Activated CD4-positive, alpha-beta T cell treated with anti-CD3 and anti-CD28 coated beads, Interleukin-2, amount 50 U/mL, for 1 hour (primary cell): ENCODE measurements around the gene ZNF473.

Experiments
- DNase-seq: peaks from one replicate; pipeline ENCODE4 v3.0.0-alpha.2; 2020

Gene ZNF473

DNA sequence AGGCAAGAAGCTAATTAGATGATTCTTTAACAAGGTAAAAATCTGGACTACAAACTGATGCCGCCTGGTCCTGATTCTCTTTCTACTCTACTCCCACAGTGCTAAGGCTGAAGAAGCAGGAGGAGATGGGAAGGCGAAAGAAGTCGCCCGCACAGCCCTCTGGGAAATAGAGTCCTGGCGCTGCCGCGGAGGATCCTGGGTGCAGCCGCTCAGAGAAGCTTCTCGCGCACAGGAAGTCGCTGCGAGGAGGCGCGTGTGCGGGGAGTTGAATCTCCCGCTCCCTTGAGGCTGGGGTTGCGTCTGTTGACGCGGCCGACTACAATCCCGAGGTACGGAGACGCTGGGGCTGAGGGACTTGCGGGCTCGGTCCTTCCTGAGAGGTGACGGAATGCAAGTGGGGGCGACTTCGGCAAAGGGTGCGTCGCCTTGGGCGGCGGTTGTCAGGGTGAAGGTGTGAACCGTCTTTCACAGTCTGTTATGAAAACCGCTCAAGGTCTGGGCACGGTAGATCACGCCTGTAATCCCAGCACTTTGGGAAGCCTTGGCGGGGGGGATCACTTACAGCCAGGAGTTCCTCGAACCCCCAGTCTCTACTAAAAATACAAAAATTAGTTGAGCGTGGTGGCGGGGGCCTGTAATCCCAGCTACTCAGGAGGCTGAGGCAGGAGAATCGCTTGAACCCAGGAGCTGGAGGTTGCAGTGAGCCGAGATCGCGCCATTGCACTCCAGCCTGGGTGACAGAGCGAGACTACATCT lies at the start of gene ZNF473:
Gene ZNF473, plus strand, starts transcription at position 212 of the 756 bp plus-strand sequence. CDS start 5,078 bp downstream, outside the sequence.
- peak; percentile 88 for DNase-seq

DNA sequence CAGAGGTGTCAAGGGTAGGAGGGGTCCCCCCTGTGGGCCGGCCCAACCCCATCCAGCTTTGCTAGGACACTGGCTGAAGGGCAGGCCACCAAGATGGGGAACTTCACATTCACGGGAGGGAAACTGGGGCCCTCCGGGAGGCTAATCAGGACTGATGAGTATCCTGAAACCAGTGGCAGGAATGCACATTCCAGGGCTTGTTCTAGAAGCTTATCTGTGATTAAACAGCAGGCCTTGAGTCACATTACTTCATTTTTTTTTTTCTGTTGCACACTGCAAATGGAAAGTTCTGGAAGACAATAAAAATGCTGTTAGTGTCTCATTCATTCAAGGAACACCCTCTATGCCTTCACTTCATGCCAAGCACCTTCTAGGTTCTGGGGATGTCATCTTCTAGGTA lies 49.3 kb upstream of the ZNF473 start:
- DNase-seq = no peak

DNA sequence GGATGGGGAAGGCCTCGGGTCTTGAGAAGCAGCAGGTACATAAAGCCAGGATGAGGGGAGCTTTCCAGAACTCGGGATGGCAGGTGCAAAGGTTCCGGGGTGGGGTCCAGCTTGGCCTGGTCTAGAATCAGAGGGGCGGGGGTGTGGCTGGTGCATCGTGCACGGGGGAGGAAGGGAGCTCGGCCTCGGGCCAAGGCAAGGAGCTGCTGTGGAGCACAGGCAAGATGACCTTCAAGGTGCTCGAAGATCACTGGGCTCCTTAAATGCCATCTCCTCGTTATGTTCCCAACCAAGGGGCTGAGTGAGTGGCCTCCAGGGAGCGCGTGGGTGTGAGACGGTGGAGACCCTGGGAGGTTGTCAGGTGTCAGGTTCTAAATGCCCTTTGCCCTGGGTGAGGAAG lies 48.7 kb upstream of the ZNF473 start:
- no peak for DNase-seq

DNA sequence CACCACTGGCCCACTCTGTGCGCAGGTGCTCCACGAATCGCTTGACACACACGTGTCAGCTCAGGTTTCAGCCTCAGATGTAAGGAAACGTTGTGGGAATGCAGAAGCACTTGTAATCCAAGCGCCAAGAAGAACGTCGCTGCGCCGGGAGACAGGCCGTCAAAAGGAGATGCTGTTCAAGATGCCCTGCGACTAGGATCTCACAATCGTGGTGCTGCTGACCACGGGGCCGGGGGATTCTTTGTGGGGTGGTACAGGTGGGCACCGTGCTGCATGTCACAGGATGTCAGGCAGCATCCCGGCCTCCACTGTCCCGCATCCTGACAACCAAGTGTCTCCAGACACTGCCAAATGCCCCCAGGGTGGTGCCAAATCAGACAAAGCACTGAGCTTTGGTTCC lies 47.9 kb upstream of the ZNF473 start:
- no peak for DNase-seq

DNA sequence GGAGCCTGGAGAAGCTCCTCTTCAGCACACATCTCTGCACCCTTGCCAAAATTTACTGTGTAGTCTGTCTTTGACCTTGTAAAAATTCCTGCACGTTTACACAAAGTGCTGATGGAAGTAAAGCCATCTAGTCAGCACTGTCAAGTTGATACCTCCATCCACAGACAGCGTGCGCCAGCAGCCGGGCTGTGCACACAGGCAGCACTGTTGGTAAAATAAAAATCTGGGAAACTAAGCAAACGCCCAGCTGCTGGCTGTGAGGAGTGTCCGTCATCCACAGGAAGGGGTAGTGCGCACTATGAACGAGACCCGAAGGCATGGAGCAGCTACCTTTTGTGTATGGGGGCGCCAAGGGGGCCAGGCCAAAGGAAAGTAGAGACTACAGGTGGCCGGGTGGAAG lies 47.5 kb upstream of the ZNF473 start:
- DNase-seq = no peak

DNA sequence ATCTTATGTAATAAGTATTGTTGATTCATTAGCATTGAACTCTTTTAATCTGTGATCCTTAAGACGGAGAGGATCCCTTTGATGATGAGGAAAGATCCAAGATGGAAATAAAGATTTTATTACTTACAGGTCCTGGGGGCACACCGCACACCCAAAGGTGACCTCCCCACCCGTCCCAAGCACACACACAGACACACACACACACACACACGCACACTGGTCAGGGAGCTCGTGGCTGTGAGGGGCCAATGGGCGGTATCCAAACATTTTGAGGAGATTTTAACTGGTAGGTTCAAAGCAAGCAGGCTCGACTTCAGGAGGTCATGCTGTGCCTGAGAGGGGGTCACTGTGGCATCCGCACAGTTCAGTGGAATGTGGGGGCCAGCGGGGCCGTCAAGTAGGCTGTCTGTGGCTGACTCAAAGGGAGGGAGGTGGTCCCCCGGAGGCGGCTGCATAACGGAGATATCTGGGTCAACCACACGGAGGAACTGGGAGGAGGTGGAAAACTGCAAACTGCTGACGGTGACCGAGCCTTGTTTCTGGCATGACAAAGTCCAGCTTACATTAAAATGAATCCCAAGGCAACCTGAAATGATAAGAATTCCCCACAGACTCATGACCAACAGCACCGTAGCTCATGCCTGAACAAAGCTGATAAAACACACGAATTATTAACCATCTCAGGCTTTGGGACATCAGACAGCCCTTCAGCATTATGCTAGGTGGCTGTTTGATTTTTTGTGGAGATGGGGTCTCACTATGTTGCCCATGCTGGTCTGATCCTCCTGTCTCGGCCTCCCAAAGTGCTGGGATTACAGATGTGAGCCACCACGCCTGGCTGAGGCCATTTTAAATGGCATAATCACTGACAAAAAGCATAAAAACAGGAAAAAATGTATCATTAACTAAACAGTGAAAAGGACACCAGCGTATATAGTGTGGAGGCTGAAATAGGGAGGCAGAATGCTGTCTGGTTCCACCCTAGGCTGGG lies 43.9 kb upstream of the ZNF473 start:
- DNase-seq = no peak

DNA sequence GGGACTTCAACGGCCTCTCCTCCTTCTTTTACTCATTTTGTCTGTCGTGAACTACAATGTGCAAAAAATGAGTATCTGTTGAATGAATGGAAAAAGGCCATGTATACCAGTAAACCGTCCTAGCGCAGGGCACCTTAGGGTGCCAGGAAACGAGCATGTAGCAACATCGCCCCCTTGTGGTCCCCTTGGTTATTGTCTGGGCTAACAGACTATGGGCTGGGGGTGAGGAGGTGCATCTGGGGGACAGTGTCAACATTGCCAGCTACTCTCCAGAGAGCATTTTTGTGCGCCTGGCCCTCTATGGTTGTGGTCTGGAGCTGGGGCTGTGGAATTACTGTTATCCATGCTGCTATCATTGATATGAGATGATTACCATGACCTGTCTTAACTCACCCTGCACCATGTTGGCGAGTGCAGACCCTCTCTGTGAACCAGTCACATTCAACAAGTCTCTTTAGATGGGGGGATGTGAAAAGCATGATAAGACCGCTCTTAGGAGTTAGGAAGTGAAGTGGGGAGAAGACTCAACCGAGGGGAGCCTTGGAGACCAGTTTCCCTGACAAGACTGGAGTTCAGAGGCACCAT lies 42.1 kb upstream of the ZNF473 start:
- peak; percentile 80 for DNase-seq

DNA sequence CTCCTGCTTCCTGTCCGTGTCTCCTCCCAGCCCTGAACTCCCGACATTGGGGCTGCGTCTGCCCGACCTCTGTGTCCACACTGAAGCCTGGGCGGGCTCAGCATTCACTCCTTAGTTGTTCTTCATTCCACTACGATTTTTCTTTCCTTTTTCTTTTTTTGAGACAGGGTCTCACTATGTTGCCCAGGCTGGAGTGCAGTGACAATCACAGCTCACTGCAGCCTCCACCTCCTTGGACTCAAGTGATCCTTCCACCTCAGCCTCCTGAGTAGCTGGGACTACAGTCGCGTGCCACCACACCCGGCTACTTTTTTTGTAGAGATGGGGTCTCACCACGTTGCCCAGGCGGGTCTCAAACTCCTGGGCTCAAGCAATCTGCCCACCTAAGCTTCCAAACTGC lies 41.3 kb upstream of the ZNF473 start:
- no peak for DNase-seq

DNA sequence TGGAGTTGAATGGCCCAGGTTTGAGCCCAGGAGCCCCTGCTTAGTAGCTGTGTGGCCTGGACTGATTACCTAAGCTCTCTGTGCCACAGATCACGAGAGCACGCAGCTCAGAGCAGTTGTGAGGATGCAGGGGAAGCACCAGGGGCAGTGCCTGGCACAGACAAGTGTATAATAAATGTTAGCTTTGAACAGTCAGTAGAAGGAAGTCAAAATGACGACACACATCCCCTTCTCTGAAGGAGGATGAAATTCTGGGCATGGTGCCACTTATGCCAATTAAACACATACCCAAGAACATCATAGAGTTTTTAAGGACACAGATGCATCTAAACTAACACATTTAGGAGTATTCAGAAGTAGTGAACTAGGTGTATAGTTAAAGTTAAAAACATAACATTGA lies 39.9 kb upstream of the ZNF473 start:
- no peak for DNase-seq

DNA sequence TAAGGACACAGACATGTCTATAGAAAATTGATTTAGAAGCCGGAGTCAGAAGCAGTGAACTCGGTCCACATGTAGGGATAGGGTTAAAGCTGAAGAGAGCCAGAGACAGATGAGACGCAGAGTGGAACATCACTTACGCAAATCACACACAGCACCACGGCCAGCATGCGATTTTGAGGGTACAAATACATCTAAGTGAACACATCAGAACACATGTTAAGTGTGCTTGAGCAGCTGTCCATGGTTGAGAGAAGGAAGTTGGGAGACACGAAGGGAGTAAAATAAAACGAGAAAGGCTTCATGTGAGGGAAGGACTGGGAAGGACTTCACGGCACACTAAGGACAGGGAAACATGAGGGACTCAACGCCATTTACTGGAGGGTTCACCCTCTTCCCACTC lies 39.5 kb upstream of the ZNF473 start:
- no peak for DNase-seq

DNA sequence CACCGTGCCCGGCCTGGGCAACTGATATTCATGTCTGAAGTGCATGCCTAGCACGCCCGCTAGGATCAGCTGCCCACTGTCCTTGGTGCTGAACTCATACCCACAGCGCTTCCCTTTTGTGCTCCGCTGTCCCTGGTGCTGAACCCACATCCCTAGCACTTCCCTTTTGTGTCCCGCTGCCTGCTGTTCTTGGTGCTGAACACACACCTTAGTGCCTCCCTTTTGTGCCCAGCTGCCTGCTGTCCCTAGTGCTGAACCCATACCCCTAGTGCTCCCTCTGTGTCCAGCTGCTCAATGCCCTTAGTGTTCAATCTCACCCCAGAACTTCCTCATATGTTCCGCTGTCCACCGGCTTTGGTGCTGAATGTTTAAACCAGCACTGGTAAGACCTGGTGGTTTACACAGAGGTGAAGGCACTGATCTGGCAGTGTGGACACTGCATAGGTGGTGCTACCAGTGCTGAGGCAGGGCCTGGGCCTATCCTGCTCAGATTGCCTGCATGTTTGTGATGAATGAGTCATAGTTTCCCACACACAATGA lies 38.6 kb upstream of the ZNF473 start:
- peak; percentile 80 for DNase-seq

DNA sequence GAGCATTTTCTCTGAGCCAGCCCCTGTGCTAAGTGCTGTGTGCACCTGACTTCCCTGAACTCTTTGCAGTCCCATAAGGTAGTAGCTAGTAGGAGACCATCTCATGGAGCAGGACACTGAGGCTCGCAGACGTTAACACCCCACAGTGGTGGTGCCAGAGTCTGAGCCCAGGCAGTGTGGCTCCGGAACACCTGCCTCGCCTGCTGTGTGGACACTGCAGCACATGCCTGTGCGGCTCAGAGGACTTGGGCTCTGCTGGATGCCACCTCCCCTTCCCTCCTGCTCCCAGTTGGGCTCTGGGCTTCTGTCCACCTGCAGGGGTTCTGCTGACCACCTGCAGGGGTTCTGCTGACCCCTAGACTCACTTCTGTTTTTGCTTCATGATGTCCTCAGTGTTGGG lies 37.8 kb upstream of the ZNF473 start:
- no peak for DNase-seq

DNA sequence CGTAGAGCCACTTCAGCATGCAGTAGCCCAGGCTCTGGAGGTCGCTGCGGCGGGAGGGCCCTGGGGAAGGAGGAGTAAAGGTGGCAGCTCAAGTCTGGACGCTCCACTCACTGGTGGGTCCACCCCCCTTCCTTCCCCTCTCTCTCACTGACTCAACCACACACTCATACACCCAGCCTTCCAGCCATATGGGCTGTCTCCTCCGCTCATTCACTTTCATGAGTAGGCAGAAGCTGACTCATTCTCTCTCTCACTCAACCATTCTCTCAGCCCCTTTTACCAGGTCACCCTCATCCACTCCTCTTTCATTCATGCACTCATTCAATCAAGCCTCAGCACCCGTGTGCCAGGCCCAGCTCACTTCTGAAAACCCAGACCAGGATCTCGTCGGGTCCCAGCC lies 37.4 kb upstream of the ZNF473 start:
- DNase-seq = no peak

DNA sequence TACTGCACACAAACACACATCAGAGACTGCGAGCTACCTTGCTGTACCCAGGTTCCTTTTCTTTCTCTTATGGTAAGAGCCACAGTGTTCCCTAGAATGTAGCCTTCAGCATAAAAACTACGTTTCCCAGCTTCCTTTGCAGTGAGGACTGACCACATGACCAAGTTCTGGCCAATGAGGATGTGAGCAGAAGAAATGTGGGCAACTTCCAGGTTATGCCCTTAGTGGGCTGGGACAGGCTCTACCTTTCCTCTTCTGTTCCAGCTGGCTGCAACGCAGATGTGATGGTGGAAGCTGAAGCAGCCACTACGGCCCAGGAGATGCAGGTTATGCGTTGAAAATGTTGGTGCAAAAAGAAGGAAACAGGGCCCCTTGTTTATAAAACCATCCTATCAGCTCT lies 28.1 kb upstream of the ZNF473 start:
- no peak for DNase-seq

DNA sequence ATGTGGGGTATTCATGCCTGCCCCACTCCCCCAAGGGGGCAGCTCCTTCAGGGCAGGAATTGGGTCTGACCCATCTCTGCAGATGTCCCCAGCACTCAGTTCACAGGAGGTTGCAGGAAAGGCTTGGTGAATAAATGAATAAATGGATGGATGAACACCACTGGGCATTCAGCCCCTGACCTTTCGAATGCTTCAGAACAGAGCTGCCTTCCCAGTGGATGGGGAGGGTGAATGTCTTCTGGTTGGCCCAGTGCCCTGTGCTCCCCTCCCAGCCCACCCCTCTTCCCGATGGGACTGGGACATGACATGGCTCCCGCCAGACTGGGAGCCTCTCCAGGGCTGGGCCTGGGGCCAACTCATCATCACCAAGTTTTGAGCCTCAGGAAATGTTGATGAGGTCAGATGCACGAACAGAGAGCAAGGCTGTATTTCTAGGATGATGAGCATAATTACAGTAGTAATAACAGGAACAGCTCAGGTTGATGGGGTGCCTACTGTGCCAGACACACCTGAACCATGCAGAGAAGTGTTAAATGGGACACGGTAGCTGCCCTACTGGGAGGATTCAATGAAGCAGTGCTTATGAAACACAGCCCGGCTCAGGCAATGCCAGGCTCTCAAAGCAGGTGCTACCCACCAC lies 26.3 kb upstream of the ZNF473 start:
- DNase-seq = no peak

DNA sequence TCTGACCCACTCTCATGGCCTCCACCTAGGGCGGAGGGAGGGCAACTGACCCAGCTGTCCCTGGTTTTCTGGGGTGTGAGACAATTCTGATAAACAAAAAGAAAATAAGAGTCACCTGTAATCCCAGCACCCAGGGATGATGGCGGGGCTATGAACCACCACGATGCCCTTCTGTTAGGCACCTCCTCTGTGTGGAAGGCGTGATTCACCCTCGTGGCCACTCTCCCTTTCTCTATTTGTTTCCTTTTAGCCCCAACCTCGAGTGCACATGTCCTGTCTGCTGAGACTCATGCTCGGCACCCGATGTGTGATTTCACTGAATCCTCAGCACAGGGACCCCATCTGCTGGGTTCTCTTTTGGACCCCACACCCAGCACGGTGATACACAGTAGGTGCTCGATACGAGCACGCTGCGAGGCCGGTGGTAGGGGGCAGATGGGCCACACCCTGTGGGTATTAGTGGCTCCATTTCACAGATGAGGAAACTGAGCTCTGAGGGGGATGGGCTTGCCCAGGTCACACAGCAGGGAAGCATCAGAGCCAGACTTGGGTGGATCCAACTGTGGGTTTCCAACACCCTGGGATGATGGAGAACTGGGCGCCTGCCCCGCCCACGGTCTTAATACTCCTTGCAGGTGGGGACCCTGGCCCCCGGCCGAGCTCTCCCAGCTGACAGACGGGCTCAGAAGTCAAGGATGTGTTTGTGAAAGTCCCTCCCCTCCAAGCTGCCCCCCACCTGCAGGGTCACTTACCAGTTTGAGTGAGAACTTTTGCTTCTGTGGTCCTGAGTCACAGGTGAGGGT lies 25.6 kb upstream of the ZNF473 start:
- no peak for DNase-seq

DNA sequence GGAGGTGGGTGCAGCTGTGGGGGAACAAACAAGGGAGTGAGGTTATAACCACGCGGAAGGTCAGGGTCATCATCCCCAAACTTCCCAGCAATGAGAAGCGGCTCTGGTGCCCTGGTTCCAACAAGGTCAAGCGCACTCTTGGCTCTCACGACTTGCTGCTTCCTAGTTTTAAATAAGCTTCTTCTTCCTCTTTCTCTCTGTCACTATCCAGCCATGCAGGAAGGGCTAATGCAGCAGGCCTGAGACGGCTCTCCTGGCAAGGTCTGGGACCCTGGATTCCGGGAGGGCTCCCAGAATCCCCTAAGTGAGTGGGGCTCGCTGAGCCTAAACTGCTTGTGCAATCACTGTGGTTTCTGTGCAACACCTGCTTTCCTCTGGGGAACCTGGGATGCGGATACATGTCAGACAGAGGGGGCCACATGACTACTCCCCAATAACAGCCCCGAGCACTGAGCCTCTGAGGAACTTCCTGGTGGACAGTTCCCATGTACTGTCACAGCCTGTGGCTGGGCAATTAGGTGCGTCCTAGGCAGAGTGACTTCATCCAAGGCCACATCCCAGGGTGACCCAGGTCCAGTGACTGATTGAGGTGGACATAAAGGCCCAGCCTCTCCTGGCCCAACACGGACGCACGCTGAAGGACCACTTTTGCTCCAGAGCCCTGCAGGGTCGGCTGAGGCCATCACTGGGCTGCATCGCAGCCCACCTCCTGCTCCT lies 24.8 kb upstream of the ZNF473 start:
- DNase-seq = no peak

DNA sequence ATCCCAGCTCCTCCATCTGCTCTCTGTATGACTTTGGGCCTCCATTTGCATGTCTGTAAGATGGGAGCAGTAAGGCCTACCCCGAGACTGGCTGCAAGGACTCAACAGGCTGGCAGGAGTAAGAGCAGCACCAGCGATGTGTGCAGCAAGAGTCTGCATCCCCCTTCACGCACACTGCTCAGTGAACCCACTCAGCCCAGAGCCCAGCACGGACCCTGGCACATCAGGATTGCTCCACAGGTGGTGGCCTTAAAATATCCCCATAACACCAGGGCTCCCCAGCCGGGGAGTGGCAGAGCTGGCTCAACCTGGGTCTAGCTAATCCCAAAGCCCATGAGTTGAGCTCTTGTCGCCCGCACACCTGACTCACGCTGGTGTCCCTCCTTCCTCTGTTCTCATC lies 24.0 kb upstream of the ZNF473 start:
- DNase-seq = no peak

DNA sequence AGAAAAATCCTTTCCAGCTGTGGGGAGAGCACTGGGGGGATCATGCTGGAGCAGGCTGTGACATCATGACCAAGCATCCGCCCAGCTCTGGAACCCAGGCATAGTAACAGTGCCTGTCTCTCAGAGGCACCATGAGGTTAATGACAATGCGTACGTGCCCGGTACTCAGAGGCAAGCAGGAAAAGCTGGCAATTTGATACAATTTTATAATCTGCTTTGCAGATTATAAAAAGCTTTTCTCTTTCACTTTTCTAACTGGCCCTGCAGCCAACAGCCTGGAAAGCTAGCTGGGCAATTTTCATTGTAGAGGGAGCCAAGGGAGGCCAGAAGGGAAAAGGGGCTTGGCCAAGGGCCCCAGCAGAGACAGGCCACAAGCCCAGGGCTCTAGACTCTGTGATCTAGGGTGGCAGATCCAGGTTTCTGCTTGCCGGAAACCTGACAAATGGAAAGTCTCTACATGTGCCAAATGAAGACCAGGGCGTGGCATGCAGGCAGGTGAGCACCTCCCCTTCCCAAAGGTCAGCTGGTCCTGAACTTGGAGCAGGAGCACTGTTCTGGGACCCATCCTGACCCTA lies 23.3 kb upstream of the ZNF473 start:
- DNase-seq = no peak

DNA sequence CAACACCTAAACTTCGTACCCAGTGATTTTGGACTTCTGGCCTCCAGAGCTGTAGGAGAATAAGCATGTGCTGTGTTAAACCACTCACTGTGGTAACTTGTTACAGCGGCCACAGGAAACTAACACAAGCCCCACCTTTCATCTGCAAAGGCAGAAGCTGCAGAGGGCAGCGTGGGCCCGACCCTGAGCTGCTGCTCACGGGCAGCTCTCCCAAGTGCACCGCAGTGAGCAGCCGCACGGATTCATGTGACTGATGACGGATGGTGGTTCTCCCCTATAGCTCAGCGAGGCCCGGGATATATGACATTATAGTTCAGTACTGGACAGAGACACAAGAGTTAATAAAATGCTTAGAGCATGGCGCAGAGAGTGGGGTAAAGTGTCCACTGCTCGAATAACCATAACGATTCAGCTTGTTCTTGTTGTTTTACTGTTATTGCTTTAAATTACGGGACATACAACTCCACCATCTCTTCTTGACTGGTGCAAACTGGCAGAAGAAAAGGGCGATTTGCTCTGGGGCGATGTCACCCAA lies 22.5 kb upstream of the ZNF473 start:
- no peak for DNase-seq
